ENCODE results near the gene KLHL29. TPM values are rescaled to one million over a fixed set of nuclear protein-coding genes. Genes with fewer than 3 reads are reported as not detected.

The KLHL29 gene
- total and polyA plus RNA-seq, 4 donors, result 0.29 to 2.3 (median 0.68) TPM

GRCh38 chr2:23617811-23618215 is 232.8 kb downstream of the KLHL29 start:
- no peak for DNase-seq (ENCODE audit: low spot score)
- no peak overlapping the region for H3K27ac ChIP-seq (ENCODE audit: low read depth in 1 of 2, low read length in 2 of 2)
- TF ChIP-seq RXRA (IDR thresholded peaks at IDR 0.05) (no peak), HNF4G (IDR thresholded peaks at IDR 0.05) (no peak), YY1 (IDR thresholded peaks at IDR 0.05) (no peak), HNF4A (conservative IDR thresholded peaks at IDR 0.05) (no peak), SP1 (IDR thresholded peaks at IDR 0.05) (no peak), FOXA1 (IDR thresholded peaks at IDR 0.05) (no peak), NR2F2 (IDR thresholded peaks at IDR 0.05) (no peak), JUND (IDR thresholded peaks at IDR 0.05) (no peak)
- H3K9me3 ChIP-seq (ENCODE audit: control insufficient read depth in 4 of 4, low read length in 3 of 4), result no peaks in the 10 kb centered on the region
- WGBS, result 91% methylated on average over 15 of the region's 15 CpGs
- H3K27me3 ChIP-seq (ENCODE audit: control insufficient read depth in 4 of 4, insufficient read depth in 4 of 4, low read length in 3 of 4), result no peaks in the 10 kb centered on the region
- no peaks in the 10 kb centered on the region for H3K36me3 ChIP-seq (ENCODE audit: control insufficient read depth in 4 of 4, insufficient read depth in 3 of 4, low read depth in 1 of 4, low read length in 3 of 4)
- H3K4me1 ChIP-seq (ENCODE audit: control insufficient read depth in 4 of 4, insufficient read depth in 4 of 4, low read length in 3 of 4), result no peaks in the 10 kb centered on the region
- no peak overlapping the region for H3K9ac ChIP-seq (ENCODE audit: low read depth in 1 of 2, low read length in 2 of 2)
- H3K4me3 ChIP-seq (ENCODE audit: low read depth in 1 of 3, low read length in 3 of 3), result no peak overlapping the region

DNA sequence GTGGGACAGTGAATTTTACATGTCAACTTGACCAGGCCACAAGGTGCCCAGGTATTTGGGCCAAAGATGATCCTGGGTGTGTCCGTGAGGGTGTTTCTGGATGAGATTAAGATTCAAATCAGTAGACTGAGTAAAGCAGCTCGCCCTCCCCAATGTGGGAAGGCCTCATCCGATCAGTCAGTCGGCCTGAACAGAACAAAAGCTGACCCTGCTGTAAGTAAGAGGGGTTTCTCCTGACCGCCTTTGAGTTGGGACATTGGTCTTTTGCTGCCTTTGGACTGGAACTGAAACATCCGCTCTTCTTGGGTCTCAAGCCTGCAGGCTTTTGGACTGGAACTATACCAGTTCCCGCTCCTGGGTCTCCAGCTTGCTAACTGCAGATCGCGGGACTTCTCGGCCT is 233.3 kb downstream of the KLHL29 start:
- H3K27ac ChIP-seq (ENCODE audit: low read depth in 1 of 2, low read length in 2 of 2), result no peak overlapping the region

More for the DNA sequence above, 233.3 kb downstream of the KLHL29 start:
- Histone ChIP-seq H3K36me3 (ENCODE audit: control insufficient read depth in 4 of 4, insufficient read depth in 3 of 4, low read depth in 1 of 4, low read length in 3 of 4) (no peaks in the 10 kb centered on the region), H3K9me3 (ENCODE audit: control insufficient read depth in 4 of 4, low read length in 3 of 4) (no peaks in the 10 kb centered on the region), H3K4me3 (ENCODE audit: low read depth in 1 of 3, low read length in 3 of 3) (no peak overlapping the region), H3K9ac (ENCODE audit: low read depth in 1 of 2, low read length in 2 of 2) (no peak overlapping the region), H3K27me3 (ENCODE audit: control insufficient read depth in 4 of 4, insufficient read depth in 4 of 4, low read length in 3 of 4) (no peaks in the 10 kb centered on the region), H3K4me1 (ENCODE audit: control insufficient read depth in 4 of 4, insufficient read depth in 4 of 4, low read length in 3 of 4) (no peaks in the 10 kb centered on the region)
- DNase-seq (ENCODE audit: low spot score), result no peak
- 95% methylated on average over 10 of the region's 10 CpGs for WGBS
- TF ChIP-seq SP1 (IDR thresholded peaks at IDR 0.05) (no peak), FOXA1 (IDR thresholded peaks at IDR 0.05) (no peak), MAX (IDR thresholded peaks at IDR 0.05) (no peak), RAD21 (IDR thresholded peaks at IDR 0.05) (no peak), GABPA (IDR thresholded peaks at IDR 0.05 in 1 of 2, conservative IDR thresholded peaks at IDR 0.05 in 1 of 2) (no peak), CTCF (IDR thresholded peaks at IDR 0.05; ENCODE audit: low read depth, low read length, missing input control) (no peak), NR2F2 (IDR thresholded peaks at IDR 0.05) (no peak), EGR1 (IDR thresholded peaks at IDR 0.05; ENCODE audit: low read depth in 2 of 2) (no peak)
- TF ChIP-seq, protein P1, sequence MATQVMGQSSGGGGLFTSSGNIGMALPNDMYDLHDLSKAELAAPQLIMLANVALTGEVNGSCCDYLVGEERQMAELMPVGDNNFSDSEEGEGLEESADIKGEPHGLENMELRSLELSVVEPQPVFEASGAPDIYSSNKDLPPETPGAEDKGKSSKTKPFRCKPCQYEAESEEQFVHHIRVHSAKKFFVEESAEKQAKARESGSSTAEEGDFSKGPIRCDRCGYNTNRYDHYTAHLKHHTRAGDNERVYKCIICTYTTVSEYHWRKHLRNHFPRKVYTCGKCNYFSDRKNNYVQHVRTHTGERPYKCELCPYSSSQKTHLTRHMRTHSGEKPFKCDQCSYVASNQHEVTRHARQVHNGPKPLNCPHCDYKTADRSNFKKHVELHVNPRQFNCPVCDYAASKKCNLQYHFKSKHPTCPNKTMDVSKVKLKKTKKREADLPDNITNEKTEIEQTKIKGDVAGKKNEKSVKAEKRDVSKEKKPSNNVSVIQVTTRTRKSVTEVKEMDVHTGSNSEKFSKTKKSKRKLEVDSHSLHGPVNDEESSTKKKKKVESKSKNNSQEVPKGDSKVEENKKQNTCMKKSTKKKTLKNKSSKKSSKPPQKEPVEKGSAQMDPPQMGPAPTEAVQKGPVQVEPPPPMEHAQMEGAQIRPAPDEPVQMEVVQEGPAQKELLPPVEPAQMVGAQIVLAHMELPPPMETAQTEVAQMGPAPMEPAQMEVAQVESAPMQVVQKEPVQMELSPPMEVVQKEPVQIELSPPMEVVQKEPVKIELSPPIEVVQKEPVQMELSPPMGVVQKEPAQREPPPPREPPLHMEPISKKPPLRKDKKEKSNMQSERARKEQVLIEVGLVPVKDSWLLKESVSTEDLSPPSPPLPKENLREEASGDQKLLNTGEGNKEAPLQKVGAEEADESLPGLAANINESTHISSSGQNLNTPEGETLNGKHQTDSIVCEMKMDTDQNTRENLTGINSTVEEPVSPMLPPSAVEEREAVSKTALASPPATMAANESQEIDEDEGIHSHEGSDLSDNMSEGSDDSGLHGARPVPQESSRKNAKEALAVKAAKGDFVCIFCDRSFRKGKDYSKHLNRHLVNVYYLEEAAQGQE (IDR thresholded peaks at IDR 0.05), result no peak

Data from liver (tissue), 9 donors.